GM19023 (cell line): ENCODE results near the gene CCDC6.
A peak's percentile ranks its signal among the peaks of the same experiment; 100 is the strongest.
"Not testable (repeated sequence)": the region's sequence is repeated elsewhere in the genome, so short reads cannot be mapped to it uniquely, and the experiment has no call there.

Experiments used
- ATAC-seq: cut with Tn5 transposase; IDR thresholded peaks from one replicate; pipeline ENCODE4 v1.9.1; 2021; ENCODE audit warnings: mild to moderate bottlenecking, moderate library complexity; ENCODE audit not compliant: unreplicated experiment

Gene CCDC6

GRCh38 chr10:59881640-59882039 lies 24.7 kb downstream of the CCDC6 start:
- ATAC-seq, result no peak

GRCh38 chr10:59880971-59881510 lies 25.3 kb downstream of the CCDC6 start:
- peak; percentile 72 for ATAC-seq

GRCh38 chr10:59880019-59880717 lies 26.2 kb downstream of the CCDC6 start:
- no peak for ATAC-seq

- ATAC-seq, result no peak
These were observed 26.9 kb downstream of the CCDC6 start for GRCh38 chr10:59879363-59879913.

GRCh38 chr10:59878915-59879314 lies 27.4 kb downstream of the CCDC6 start:
- ATAC-seq, result no peak

GRCh38 chr10:59878289-59878688 lies 28.1 kb downstream of the CCDC6 start:
- ATAC-seq, result no peak

- no peak for ATAC-seq
These were observed 29.1 kb downstream of the CCDC6 start for GRCh38 chr10:59877191-59877671.

- no peak for ATAC-seq
These were observed 29.7 kb downstream of the CCDC6 start for GRCh38 chr10:59876695-59877094.

- not testable (repeated sequence) for ATAC-seq
These were observed 30.1 kb downstream of the CCDC6 start for GRCh38 chr10:59876208-59876607.

GRCh38 chr10:59873896-59874295 lies 32.5 kb downstream of the CCDC6 start:
- peak; percentile 45 for ATAC-seq

GRCh38 chr10:59872892-59873463 lies 33.4 kb downstream of the CCDC6 start:
- ATAC-seq, result no peak

GRCh38 chr10:59870152-59870551 lies 36.2 kb downstream of the CCDC6 start:
- ATAC-seq, result no peak

- no peak for ATAC-seq
These were observed 36.8 kb downstream of the CCDC6 start for GRCh38 chr10:59869594-59869940.

GRCh38 chr10:59868696-59869593 lies 37.4 kb downstream of the CCDC6 start:
- no peak for ATAC-seq

- ATAC-seq, result no peak
These were observed 38.8 kb downstream of the CCDC6 start for GRCh38 chr10:59867590-59867989.

- peak; percentile 78 for ATAC-seq
These were observed 41.3 kb downstream of the CCDC6 start for GRCh38 chr10:59865101-59865500.

GRCh38 chr10:59864141-59864962 lies 42.0 kb downstream of the CCDC6 start:
- no peak for ATAC-seq

- ATAC-seq, result no peak
These were observed 46.8 kb downstream of the CCDC6 start for GRCh38 chr10:59859570-59859969.

- ATAC-seq, result no peak
These were observed 48.4 kb downstream of the CCDC6 start for GRCh38 chr10:59857921-59858320.

- ATAC-seq, result no peak
These were observed 49.3 kb downstream of the CCDC6 start for GRCh38 chr10:59857049-59857448.
